ENCODE measurements around the gene MDC1.
"Not testable (repeated sequence)": the region's sequence is repeated elsewhere in the genome, so short reads cannot be mapped to it uniquely, and the experiment has no call there.

MDC1 gene

GRCh38 chr6:30724906-30725667, 8.0 kb upstream of the MDC1 start:
- FAIRE-seq, result no peak

DNA sequence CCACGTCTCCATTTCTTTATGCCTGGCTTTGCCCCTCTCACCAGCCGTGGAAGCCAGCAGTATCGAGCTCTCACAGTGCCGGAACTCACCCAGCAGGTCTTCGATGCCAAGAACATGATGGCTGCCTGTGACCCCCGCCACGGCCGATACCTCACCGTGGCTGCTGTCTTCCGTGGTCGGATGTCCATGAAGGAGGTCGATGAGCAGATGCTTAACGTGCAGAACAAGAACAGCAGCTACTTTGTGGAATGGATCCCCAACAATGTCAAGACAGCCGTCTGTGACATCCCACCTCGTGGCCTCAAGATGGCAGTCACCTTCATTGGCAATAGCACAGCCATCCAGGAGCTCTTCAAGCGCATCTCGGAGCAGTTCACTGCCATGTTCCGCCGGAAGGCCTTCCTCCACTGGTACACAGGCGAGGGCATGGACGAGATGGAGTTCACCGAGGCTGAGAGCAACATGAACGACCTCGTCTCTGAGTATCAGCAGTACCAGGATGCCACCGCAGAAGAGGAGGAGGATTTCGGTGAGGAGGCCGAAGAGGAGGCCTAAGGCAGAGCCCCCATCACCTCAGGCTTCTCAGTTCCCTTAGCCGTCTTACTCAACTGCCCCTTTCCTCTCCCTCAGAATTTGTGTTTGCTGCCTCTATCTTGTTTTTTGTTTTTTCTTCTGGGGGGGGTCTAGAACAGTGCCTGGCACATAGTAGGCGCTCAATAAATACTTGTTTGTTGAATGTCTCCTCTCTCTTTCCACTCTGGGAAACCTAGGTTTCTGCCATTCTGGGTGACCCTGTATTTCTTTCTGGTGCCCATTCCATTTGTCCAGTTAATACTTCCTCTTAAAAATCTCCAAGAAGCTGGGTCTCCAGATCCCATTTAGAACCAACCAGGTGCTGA, 7.0 kb upstream of the MDC1 start:
- not testable (repeated sequence) for FAIRE-seq

GRCh38 chr6:30723159-30723842, 6.2 kb upstream of the MDC1 start:
- FAIRE-seq, result not testable (repeated sequence)

- no peak for FAIRE-seq
Measured at GRCh38 chr6:30722280-30723112, 5.4 kb upstream of the MDC1 start.

GRCh38 chr6:30722025-30722279, 4.9 kb upstream of the MDC1 start:
- not testable (repeated sequence) for FAIRE-seq

DNA sequence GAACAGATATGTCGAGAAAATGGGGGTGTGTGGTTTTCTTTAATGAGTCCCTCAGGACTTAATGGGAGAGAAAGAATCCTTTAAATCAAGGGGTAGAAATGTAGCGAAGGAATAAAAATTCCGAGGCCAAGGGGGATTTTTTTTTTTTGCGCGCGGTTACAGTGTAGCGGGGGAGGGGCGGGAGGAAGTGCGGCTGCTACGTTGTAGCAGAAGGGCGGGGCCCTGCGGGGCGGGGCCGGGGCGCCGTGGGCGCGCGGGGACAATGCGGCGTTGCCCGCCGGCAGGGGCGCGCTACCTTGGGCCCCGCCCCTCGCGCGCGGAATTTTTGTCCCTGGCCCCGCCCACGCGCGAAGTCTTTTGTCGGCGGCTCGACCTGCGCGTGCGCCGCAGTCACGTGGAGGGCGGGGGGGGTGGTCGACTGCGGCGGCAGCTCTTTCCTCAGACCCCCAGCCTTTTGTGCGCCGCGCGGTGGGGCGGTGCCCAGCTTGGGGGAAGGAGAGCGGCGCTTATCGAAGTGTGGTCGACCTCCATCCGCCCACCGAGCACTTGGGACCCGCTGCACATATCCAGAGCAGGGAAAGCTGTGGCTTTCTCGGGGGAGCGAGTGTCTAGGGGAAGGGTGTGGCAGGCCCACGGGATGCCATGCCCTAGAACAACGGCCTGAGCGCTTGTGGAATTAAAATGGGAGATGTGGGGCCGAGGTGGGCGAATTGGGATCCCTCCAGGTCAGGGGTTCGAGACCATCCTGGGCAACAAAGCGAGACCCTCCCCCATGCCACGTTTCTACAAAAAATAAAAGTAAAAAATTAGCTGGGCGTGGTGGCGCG, 4.3 kb upstream of the MDC1 start:
- no peak for FAIRE-seq

- FAIRE-seq, result no peak
Measured at GRCh38 chr6:30720738-30721197, 3.7 kb upstream of the MDC1 start.

GRCh38 chr6:30719791-30720737, 3.0 kb upstream of the MDC1 start, which contains the start of gene TUBB:
Gene TUBB (plus strand): TSS chr6:30720352. CDS start chr6:30720507, 155 bp downstream.
- FAIRE-seq, result peak; percentile 72

GRCh38 chr6:30719356-30719755, 2.3 kb upstream of the MDC1 start:
- no peak for FAIRE-seq

GRCh38 chr6:30717845-30718720, 1.0 kb upstream of the MDC1 start:
- not testable (repeated sequence) for FAIRE-seq

GRCh38 chr6:30716879-30717128, 277 bp downstream of the MDC1 start:
- FAIRE-seq, result no peak

DNA sequence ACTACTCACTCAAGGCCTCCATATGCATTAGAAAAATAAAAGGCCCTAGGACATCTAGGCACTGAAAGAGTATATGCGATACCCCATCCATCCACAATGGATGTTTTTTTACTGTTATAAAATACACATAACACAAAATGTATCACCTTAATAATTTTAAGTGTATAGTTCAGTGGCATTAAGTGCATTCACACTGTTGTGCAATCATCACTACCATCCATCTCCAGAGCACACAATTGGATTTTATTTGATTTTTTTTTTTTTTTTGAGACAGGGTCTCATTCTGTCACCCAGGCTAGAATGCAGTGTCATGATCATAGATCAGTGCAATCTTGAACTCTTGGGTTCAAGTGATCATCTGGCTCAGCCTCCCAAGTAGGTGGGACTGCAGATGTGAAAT, 2.8 kb downstream of the MDC1 start:
- no peak for FAIRE-seq

DNA sequence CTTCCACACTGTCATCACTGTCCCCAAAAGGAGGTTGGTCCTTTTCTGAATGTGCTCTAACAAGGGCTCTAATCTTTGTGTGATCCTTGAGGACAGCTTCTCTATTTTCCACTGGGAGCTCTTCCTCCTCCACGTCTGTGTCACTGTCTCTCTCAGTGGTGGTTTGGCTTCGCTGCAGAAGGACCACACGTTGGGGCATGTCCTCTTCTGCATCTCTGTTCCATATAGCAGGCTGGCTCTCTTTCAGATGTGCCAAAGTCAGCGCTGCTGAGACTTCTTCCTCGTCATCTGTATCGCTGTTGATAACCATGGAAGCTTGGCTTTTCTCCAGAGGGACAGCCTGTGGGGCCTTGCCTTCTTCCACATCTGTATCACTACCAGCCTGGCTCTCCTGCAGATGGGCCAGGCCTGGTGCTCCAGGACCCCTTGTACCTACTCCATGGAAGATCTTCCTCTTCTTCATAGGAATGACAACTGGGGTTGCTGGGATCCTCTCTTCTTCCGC, 4.6 kb downstream of the MDC1 start:
- FAIRE-seq, result no peak

DNA sequence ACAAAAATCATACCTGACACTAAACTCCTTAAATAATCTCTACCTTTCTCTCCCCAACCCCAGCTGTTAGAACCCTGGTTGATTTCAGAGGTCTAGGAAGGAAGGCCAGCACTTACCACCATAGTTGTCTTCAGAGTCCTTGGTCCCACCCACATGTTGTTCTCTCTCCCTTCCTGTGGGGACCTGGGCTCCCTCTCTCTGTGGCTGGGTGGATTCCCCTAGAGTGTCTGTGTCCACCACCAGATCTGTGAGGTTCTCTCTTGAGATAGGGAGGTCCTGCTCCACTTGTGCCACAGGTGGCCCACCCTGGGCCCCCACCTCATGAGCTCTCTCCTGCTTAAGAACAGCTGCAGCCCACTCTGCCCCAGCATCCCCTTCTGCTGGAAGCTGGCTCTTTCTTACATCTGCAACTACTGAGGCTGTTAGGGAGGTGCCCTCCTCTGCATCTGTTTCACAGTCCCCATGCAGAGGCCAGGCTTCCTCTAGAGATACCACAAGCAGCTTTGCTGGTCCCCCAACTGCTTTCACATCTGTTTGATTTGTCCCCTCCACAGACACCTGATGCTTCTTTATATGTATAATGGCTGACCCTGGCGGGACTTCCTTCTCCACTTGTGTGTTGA, 5.2 kb downstream of the MDC1 start:
- no peak for FAIRE-seq

DNA sequence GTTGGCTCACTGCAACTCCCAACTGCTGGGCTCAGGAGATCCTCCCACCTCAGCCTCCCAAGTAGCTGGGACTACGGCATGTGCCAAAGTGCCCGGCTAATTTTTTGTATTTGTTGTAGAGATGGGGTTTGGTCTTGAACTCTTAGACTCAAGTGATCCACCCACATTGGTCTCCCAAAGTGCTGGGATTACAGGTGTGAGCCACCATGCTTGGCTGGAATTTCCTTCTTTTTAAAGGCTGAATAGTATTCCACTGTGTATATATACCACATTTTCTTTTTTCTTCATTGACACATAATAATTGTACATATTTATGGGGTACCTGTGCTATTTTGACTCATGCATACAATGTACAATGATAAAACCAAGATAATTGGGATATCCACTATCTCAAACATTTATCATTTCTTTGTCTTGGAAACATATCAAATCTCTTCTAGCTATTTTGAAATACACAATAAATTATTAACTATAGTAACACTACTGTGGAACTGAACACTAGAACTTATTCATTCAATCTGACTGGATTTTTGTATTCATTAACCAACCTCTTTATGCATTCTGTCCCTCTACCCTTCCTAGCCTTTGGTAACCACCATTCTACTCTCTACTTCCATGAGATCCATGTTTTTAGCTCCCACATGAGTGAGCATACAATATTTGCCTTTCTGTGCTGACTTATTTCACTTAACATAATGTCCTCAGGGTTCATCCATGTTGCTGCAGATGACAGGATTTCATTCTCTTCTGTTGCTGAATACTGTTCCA, 7.8 kb downstream of the MDC1 start:
- FAIRE-seq, result no peak

DNA sequence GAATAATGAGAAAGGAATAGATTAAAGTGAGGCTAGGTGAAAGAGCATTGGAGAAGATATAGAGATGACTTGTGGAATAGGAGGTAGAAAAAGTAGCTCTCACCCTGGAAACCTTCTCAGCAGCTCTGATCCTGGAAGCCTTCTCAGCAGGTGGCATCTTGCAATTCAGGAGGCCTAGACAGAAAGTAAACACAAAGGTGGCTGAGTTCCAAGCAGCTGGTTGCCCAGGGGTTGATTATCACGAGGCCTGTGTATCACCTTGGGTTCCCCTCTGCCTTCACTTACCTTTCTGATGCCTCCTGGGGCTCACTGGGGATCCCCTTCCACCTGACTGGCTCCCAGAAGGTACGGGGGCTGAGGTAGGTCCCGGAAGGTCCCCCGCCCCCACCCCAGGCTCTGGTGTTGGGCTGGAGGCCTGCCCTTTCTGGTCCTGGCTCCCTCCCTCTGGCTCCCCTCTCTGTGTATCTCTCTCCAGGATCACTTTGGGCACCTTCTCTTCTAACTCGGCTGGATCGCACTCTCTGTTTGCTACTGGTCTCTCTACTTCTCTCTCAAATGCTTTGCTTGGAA, 9.7 kb downstream of the MDC1 start:
- no peak for FAIRE-seq

- FAIRE-seq, result no peak
Measured at GRCh38 chr6:30705620-30706019, 11.5 kb downstream of the MDC1 start.

DNA sequence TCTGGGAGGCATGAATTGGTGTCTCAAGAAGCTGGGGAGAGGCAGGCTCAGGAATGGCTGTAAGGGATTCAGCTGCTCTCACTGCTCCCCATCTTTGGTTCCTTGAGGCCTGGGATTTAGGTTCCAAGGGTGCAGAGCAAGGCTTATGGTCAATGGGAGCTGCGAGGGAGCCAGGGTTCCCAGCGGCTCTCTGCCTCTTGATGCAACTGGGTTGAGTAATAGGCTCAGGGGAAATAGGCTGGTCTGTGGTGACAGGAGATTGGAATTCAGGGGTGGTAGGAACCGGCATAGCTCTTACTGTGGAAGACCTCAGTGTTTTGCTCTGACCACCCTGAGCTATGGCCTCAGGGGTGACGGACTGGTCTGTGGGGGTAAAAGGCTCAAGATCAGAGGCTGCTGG, 13.3 kb downstream of the MDC1 start:
- FAIRE-seq, result no peak
